K562 (cell line): Measurements from ENCODE around the gene TSPOAP1. TPM values are rescaled to one million over a fixed set of nuclear protein-coding genes. Genes with fewer than 3 reads are reported as not detected.

ENCODE experiments used
- BHLHE40 ChIP-seq: IDR thresholded peaks from 2 replicates; pipeline ENCODE4 v1.6.1; 2011; ENCODE audit warnings: low read length, improper control_type of control experiment
- CEBPB ChIP-seq: fragments of 450-650 bp; IDR thresholded peaks from 2 replicates; pipeline ENCODE4 v1.6.1; 2016; ENCODE audit warnings: missing genetic modification characterization, missing compliant biosample characterization
- HMGN3 ChIP-seq: IDR thresholded peaks from 2 replicates; pipeline ENCODE4 v1.6.1; 2011; ENCODE audit warnings: borderline replicate concordance, low read depth, mild to moderate bottlenecking, mixed read lengths, low read length; ENCODE audit not compliant: insufficient read length; ENCODE audit errors: extremely low read depth
- NR2C2 ChIP-seq, 2 experiments: fragments of 200-800 bp in 1 of 2; sonication (Bioruptor generic) in 1 of 2; sonication (generic) in 1 of 2; formaldehyde crosslinking in 1 of 2; IDR thresholded peaks; 2 replicates each; pipeline versions ENCODE4 v1.6.1 to v1.8.0; 2016 to 2022; ENCODE audit warnings: mild to moderate bottlenecking in 1 of 2, missing compliant biosample characterization in 1 of 2, missing genetic modification characterization in 1 of 2, missing genetic modification reagents in 1 of 2
- NUFIP1 ChIP-seq: fragments of 450-650 bp; IDR thresholded peaks from 2 replicates; pipeline ENCODE4 v1.6.1; 2018; ENCODE audit not compliant: partially characterized antibody
- RBM22 ChIP-seq: fragments of 200-400 bp; formaldehyde crosslinking; IDR thresholded peaks from 2 replicates; pipeline ENCODE4 v1.6.1; 2018; ENCODE audit warnings: low read length, low read depth; ENCODE audit not compliant: poor library complexity, severe bottlenecking
- SAP30 ChIP-seq: fragments of 200-600 bp; sonication (generic); IDR thresholded peaks from 2 replicates; pipeline ENCODE4 v1.6.1; 2012; ENCODE audit warnings: borderline replicate concordance, low read depth, mild to moderate bottlenecking, moderate library complexity, low read length, control low read depth, inconsistent platforms; ENCODE audit not compliant: insufficient read depth, poor library complexity, severe bottlenecking
- SOX6 ChIP-seq: fragments of 450-650 bp; IDR thresholded peaks from 2 replicates; pipeline ENCODE4 v1.6.1; 2014; ENCODE audit warnings: mild to moderate bottlenecking
- SRF ChIP-seq, 2 experiments: fragments of 250-450, 450-650 bp in 1 of 2; sonication (Bioruptor Pico) in 1 of 2; sonication (generic) in 1 of 2; formaldehyde crosslinking; IDR thresholded peaks; 2 replicates each; pipeline versions ENCODE4 v1.5.0 to v1.5.1; 2020 to 2022; ENCODE audit warnings: mild to moderate bottlenecking in 1 of 2, missing genetic modification reagents in 1 of 2
- TAF15 ChIP-seq: fragments of 200-400 bp; formaldehyde crosslinking; IDR thresholded peaks from 2 replicates; pipeline ENCODE4 v1.6.1; 2017; ENCODE audit warnings: mild to moderate bottlenecking, low read depth, low read length, moderate library complexity
- ZNF232 ChIP-seq: sonication (generic); formaldehyde crosslinking; IDR thresholded peaks from 2 replicates; pipeline ENCODE4 v1.8.0; 2022; ENCODE audit warnings: mild to moderate bottlenecking, missing genetic modification reagents
- ZNF778 ChIP-seq: fragments of 450-650 bp; formaldehyde crosslinking; IDR thresholded peaks from 2 replicates; pipeline ENCODE4 v1.4.0; 2020; ENCODE audit warnings: mild to moderate bottlenecking, moderate library complexity
- polyA plus RNA-seq, 8 experiments: library from polyadenylated mRNA; depleted of rRNA in 4 of 8; stranded (reverse) in 5 of 8; unstranded in 3 of 8; fragments of >200 nt; fragmentation: Nextera tagmentation in 2 of 8; fragmentation: Illumina TruSeq in 1 of 8; extraction: Ambion mirVana in 2 of 8; extraction: Trizol in 1 of 8; gene quantifications; 2 replicates each; pipeline versions ENCODE4 v1.2.1 to v1.2.3, GENCODE V29; 2011 to 2014; ENCODE audit warnings: inconsistent platforms in 1 of 8, missing spikeins in 1 of 8
- total RNA-seq, 7 experiments: library from RNA; depleted of rRNA in 6 of 7; stranded (reverse); fragments of >200 nt in 6 of 7; fragmentation: Illumina TruSeq in 2 of 7; extraction: Trizol in 2 of 7; gene quantifications; 2 replicates each; pipeline versions ENCODE4 v1.2.1 to v1.2.3, GENCODE V29; 2011 to 2021; ENCODE audit warnings: low replicate concordance in 1 of 7
- TF ChIP-seq, protein P1 (sequence below): sonication (generic); formaldehyde crosslinking; IDR thresholded peaks from 2 replicates; pipeline ENCODE4 v1.8.0; 2022; ENCODE audit warnings: missing genetic modification reagents, mild to moderate bottlenecking, borderline replicate concordance
- TF ChIP-seq, protein P2 (sequence below), 2 experiments: fragments of 450-650 bp; IDR thresholded peaks; 2 replicates each; pipeline ENCODE4 v1.6.1; 2018; ENCODE audit warnings: mild to moderate bottlenecking in 2 of 2, low read depth in 1 of 2; ENCODE audit not compliant: partially characterized antibody in 2 of 2
- TF ChIP-seq, protein P3 (sequence below): sonication (generic); formaldehyde crosslinking; IDR thresholded peaks from 2 replicates; pipeline ENCODE4 v1.8.0; 2022; ENCODE audit warnings: mild to moderate bottlenecking, missing genetic modification reagents, borderline replicate concordance

The TSPOAP1 gene
- total and polyA plus RNA-seq, 9 of the 15 experiments (the other 6 are each of a cell fraction or from before 2014, with no cell fraction given): 0.87 to 3.9 (median 1.8) TPM; not detected in 2

DNA sequence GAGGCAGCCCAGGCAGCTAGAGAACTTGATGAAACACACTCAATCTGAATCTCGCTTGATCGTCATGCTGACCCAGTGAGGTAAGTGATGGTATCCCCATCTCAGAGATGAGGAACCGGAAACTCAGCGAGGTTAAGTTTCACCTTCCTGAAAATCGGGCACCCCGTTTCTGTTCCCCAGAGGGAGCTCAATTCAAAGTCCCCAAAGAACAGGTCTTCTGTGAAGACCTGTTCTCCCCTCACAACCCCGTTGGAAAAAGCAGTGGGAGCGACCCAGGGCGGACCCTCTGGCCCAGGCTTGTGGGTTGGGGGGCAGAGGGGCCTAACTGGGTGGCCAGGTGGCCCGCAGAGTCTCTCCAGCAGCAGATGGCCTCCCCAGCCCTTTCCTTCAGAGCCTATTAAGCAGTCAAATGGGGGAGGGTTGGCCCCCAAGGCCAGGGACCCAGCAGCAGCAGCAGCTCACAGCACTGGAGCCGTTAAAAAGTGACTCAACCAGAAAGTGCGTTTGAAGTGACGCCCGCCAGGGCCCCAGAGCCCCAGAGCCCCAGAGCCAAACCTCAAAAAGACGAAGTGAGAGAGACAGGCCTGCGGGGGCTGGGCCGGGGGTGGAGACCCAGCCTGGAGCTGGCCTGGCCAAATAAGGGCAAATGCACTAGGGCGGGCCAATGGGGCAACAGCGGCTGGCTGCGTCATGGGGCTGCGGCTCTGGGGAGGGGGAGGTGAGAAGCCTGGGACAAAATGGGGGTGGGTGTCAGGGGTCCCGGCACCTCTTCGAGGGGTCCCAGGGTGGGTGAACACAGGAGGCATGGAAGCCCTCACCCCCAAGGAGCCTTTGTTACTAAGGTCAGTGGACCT, 9.2 kb upstream of the TSPOAP1 start (continued):
- TF ChIP-seq, protein P1, sequence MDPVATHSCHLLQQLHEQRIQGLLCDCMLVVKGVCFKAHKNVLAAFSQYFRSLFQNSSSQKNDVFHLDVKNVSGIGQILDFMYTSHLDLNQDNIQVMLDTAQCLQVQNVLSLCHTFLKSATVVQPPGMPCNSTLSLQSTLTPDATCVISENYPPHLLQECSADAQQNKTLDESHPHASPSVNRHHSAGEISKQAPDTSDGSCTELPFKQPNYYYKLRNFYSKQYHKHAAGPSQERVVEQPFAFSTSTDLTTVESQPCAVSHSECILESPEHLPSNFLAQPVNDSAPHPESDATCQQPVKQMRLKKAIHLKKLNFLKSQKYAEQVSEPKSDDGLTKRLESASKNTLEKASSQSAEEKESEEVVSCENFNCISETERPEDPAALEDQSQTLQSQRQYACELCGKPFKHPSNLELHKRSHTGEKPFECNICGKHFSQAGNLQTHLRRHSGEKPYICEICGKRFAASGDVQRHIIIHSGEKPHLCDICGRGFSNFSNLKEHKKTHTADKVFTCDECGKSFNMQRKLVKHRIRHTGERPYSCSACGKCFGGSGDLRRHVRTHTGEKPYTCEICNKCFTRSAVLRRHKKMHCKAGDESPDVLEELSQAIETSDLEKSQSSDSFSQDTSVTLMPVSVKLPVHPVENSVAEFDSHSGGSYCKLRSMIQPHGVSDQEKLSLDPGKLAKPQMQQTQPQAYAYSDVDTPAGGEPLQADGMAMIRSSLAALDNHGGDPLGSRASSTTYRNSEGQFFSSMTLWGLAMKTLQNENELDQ (CRISPR knock-in tag): no peak
- TF ChIP-seq BHLHE40 (no peak; the same call in 1 of the 2 replicates), HMGN3 (peak; percentile 96), SRF (CRISPR knock-in tag; IDR thresholded peaks at IDR 0.05) (peak; percentile 100), NR2C2 (CRISPR knock-in tag; IDR thresholded peaks at IDR 0.05) (no peak), NR2C2 (tag; IDR thresholded peaks at IDR 0.05) (peak; percentile 52), SOX6 (peak; percentile 59), RBM22 (no peak), SAP30 (peak; percentile 43), TAF15 (no peak), ZNF778 (CRISPR knock-in tag) (no peak), NUFIP1 (no peak), ZNF232 (0 out of 2 replicates have a peak, but pooled peaks have one; percentile 25), CEBPB (tag) (peak; percentile 49; the same call in 1 of the 2 replicates)
- TF ChIP-seq, protein P2, sequence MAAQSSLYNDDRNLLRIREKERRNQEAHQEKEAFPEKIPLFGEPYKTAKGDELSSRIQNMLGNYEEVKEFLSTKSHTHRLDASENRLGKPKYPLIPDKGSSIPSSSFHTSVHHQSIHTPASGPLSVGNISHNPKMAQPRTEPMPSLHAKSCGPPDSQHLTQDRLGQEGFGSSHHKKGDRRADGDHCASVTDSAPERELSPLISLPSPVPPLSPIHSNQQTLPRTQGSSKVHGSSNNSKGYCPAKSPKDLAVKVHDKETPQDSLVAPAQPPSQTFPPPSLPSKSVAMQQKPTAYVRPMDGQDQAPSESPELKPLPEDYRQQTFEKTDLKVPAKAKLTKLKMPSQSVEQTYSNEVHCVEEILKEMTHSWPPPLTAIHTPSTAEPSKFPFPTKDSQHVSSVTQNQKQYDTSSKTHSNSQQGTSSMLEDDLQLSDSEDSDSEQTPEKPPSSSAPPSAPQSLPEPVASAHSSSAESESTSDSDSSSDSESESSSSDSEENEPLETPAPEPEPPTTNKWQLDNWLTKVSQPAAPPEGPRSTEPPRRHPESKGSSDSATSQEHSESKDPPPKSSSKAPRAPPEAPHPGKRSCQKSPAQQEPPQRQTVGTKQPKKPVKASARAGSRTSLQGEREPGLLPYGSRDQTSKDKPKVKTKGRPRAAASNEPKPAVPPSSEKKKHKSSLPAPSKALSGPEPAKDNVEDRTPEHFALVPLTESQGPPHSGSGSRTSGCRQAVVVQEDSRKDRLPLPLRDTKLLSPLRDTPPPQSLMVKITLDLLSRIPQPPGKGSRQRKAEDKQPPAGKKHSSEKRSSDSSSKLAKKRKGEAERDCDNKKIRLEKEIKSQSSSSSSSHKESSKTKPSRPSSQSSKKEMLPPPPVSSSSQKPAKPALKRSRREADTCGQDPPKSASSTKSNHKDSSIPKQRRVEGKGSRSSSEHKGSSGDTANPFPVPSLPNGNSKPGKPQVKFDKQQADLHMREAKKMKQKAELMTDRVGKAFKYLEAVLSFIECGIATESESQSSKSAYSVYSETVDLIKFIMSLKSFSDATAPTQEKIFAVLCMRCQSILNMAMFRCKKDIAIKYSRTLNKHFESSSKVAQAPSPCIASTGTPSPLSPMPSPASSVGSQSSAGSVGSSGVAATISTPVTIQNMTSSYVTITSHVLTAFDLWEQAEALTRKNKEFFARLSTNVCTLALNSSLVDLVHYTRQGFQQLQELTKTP (IDR thresholded peaks at IDR 0.05; ENCODE audit: low read depth in 1 of 2, partially characterized antibody in 2 of 2): peak; percentile 45 to 76
- TF ChIP-seq, protein P3, sequence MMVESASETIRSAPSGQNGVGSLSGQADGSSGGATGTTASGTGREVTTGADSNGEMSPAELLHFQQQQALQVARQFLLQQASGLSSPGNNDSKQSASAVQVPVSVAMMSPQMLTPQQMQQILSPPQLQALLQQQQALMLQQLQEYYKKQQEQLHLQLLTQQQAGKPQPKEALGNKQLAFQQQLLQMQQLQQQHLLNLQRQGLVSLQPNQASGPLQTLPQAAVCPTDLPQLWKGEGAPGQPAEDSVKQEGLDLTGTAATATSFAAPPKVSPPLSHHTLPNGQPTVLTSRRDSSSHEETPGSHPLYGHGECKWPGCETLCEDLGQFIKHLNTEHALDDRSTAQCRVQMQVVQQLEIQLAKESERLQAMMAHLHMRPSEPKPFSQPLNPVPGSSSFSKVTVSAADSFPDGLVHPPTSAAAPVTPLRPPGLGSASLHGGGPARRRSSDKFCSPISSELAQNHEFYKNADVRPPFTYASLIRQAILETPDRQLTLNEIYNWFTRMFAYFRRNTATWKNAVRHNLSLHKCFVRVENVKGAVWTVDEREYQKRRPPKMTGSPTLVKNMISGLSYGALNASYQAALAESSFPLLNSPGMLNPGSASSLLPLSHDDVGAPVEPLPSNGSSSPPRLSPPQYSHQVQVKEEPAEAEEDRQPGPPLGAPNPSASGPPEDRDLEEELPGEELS: no peak
